ENCODE results near the gene FUT2. TPM values are rescaled to one million over a fixed set of nuclear protein-coding genes. Genes with fewer than 3 reads are reported as not detected.

The FUT2 gene
- total RNA-seq, 4 donors from 2014 or later = 0.19 TPM; not detected in 3

DNA sequence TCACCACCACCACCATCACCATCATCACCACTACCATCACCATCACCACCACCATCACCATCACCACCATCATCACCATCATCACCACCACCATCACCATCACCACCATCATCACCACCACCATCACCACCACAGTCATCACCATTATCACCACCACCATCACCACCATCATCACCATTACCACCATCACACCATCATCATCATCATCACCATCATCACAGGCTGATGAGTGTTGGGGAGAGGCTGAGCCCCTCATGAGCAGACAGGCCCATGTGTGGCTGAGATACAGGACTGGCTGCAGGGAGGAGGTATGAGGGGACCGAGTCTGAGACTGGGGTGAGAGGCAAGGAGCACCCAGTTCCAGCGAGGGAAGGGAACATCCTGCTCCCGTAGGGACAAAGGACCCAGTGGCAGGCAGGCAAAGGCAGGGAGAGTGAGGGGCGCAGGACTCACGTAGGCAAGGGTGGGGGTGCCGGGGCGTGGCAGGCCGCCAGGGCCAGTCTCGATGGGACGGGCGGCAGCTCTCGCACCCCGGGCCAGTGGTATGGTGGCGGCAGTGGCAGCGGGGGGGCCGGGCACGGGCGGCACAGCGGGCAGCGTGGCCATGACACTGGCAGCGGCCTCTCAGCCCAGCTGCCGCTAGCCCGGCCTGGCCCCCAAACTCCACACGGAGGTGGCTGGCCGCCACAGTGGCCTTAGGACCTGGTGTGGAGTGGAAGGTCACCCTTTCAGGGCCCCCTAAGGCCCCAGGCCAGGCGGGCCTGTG is 25.7 kb upstream of the FUT2 start:
- Histone ChIP-seq H3K9me3 (no peaks in the 10 kb centered on the region), H3K27ac (no peak overlapping the region), H3K4me3 (no peak overlapping the region), H3K36me3 (no peaks in the 10 kb centered on the region), H3K27me3 (no peaks in the 10 kb centered on the region), H3K4me1 (peaks cover 2 to 3% of the 10 kb centered on the region in 2 donors)
- intact Hi-C loops (cut with DNase I; ENCODE audit: low total_unique reads) = loop anchor here (10.0 kb wide), 1 partner anchor 175 kb away; no protein-coding TSS in a partner anchor
- in situ Hi-C loops (cut with MboI; ENCODE audit: low sequenced_read_pairs in 4 of 4) = loop anchor here in 1 of 4 donors (10.0 kb wide), 1 partner anchor 175 kb away; no protein-coding TSS in a partner anchor
- no peak for ATAC-seq
- TF ChIP-seq POLR2A (IDR thresholded peaks at IDR 0.05) = no peak
- TF ChIP-seq, protein P1, sequence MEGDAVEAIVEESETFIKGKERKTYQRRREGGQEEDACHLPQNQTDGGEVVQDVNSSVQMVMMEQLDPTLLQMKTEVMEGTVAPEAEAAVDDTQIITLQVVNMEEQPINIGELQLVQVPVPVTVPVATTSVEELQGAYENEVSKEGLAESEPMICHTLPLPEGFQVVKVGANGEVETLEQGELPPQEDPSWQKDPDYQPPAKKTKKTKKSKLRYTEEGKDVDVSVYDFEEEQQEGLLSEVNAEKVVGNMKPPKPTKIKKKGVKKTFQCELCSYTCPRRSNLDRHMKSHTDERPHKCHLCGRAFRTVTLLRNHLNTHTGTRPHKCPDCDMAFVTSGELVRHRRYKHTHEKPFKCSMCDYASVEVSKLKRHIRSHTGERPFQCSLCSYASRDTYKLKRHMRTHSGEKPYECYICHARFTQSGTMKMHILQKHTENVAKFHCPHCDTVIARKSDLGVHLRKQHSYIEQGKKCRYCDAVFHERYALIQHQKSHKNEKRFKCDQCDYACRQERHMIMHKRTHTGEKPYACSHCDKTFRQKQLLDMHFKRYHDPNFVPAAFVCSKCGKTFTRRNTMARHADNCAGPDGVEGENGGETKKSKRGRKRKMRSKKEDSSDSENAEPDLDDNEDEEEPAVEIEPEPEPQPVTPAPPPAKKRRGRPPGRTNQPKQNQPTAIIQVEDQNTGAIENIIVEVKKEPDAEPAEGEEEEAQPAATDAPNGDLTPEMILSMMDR (IDR thresholded peaks at IDR 0.05 in 4 of 5, conservative IDR thresholded peaks at IDR 0.05 in 1 of 5) = no peak
- DNase-seq = no peak

DNA sequence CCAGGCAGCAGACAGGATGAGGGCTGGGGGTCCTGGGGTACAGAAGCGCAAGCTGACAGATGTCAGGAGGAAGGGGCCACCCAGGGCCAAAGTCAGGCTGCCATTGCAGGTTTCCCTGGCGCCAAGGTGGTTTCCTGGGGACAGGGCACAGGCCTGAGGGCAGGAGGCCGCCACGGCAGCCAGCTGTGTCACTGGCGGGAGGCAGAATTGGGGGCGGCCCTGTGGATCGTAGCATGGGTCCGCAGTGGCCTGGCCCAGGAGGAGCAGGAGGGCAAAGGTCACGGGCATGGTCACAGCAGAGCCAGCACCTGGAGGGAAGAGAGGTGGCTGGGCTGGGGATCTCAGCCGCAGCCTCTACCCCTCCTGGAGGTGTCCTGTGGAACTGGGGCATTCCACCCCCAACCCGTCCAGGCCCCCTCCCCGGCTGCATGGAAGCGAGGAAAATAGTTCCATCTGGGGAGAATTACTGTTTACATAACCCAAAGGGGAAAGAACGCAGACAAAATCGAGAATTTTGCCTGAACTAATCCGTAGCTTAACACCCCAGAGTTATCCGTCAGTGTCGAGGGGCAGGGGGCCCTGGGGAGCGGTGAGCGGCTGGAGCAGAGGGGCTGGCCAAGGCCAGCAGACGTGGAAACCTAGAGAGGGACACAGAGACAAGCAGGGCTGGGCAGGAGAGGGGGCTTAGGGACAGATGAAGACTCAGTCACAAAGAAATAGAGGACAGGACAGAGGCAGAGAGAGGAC is 24.9 kb upstream of the FUT2 start:
- Histone ChIP-seq H3K9me3 (no peaks in the 10 kb centered on the region), H3K27me3 (no peaks in the 10 kb centered on the region), H3K36me3 (no peaks in the 10 kb centered on the region), H3K27ac (no peak overlapping the region), H3K4me1 (peaks cover 4 to 11% of the 10 kb centered on the region in 2 donors), H3K4me3 (no peak overlapping the region)
- in situ Hi-C loops (cut with MboI; ENCODE audit: low sequenced_read_pairs in 4 of 4) = loop anchor here in 1 of 4 donors (10.0 kb wide), 1 partner anchor 174 kb away; no protein-coding TSS in a partner anchor
- intact Hi-C loops (cut with DNase I; ENCODE audit: low total_unique reads) = loop anchor here (10.0 kb wide), 1 partner anchor 174 kb away; no protein-coding TSS in a partner anchor
- ATAC-seq (no peak), DNase-seq (no peak)
- TF ChIP-seq, protein P1 (IDR thresholded peaks at IDR 0.05 in 4 of 5, conservative IDR thresholded peaks at IDR 0.05 in 1 of 5) = no peak
- no peak for TF ChIP-seq POLR2A (IDR thresholded peaks at IDR 0.05)

DNA sequence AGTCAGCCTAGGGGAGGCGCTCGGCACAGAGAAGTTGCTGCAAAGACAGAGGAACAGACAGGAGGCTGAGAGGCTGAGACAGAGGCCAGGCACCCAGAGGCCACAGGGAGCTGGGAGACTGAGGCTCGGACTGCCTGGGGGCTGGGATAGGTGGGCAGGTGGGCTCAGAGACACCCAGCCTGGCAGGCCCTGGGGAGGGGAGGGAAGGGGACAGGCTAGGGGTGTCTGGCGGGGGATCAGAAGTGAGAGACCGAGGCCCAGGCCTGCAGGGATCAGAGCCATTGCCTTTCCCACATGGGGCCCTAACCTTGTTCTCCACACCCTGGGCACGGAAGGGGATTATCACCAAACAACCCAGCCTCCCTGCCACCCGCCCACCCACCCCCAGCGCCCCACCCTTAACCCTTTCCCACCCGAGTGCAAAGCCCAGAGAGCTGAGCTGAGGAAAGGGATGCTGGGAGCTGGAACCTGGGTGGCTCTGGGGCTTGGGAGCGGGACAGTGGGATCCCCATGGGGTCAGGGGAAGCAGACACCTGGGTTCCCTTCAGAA is 24.2 kb upstream of the FUT2 start:
- peaks cover 4 to 11% of the 10 kb centered on the region in 2 donors for H3K4me1 ChIP-seq
- no peak overlapping the region for H3K27ac ChIP-seq
- in situ Hi-C loops (cut with MboI; ENCODE audit: low sequenced_read_pairs in 4 of 4) (loop anchor here in 1 of 4 donors (10.0 kb wide), 1 partner anchor 173 kb away; no protein-coding TSS in a partner anchor), intact Hi-C loops (cut with DNase I; ENCODE audit: low total_unique reads) (loop anchor here (10.0 kb wide), 1 partner anchor 173 kb away; no protein-coding TSS in a partner anchor)
- no peaks in the 10 kb centered on the region for H3K27me3 ChIP-seq
- H3K36me3 ChIP-seq = no peaks in the 10 kb centered on the region
- TF ChIP-seq POLR2A (IDR thresholded peaks at IDR 0.05) = no peak
- TF ChIP-seq, protein P1 (IDR thresholded peaks at IDR 0.05 in 4 of 5, conservative IDR thresholded peaks at IDR 0.05 in 1 of 5) = no peak
- no peaks in the 10 kb centered on the region for H3K9me3 ChIP-seq
- no peak overlapping the region for H3K4me3 ChIP-seq
- DNase-seq (no peak), ATAC-seq (no peak)

DNA sequence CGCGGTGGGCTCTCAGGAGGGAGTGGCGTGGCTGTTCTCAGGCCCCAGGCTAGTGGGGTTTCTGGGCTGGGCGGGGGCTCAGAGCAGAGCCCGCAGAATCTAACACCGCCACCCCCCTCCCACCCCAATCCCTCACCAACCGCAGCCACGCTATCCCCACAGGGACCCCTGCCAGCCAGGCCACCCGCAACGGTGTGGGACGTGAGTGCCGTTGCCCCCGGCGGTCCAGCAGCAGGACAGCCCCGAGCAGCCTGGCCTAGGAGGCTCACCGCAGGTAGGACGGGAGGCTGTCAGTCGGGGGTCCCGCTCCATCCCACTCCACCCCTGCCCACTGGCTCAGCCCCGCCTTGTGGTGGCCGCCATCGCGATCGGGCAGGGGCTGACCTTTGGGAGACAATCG is 22.8 kb upstream of the FUT2 start, which contains the start of gene NTN5:
NTN5 (minus strand) TSS at position 24 of the 400 bp plus-strand sequence. CDS start 2,031 bp downstream, outside the sequence.
- in situ Hi-C loops (cut with MboI; ENCODE audit: low sequenced_read_pairs in 4 of 4) = loop anchor here in 1 of 4 donors (10.0 kb wide), 1 partner anchor 172 kb away; no protein-coding TSS in a partner anchor

More for the DNA sequence above, 22.8 kb upstream of the FUT2 start, which contains the start of gene NTN5:
- intact Hi-C loops (cut with DNase I; ENCODE audit: low total_unique reads) = loop anchor here (10.0 kb wide), 1 partner anchor 172 kb away; no protein-coding TSS in a partner anchor
- no peak within 1 kb of the TSS for H3K4me3 ChIP-seq
- TF ChIP-seq, protein P1 (IDR thresholded peaks at IDR 0.05 in 4 of 5, conservative IDR thresholded peaks at IDR 0.05 in 1 of 5) = no peak
- no peak for TF ChIP-seq POLR2A (IDR thresholded peaks at IDR 0.05)
- no peak for ATAC-seq
- no peak within 1 kb of the TSS for H3K27ac ChIP-seq
- H3K9me3 ChIP-seq = no peaks in the 10 kb centered on the region
- no peaks in the 10 kb centered on the region for H3K27me3 ChIP-seq
- peaks cover 4 to 11% of the 10 kb centered on the region in 2 donors for H3K4me1 ChIP-seq
- no peaks in the 10 kb centered on the region for H3K36me3 ChIP-seq
- no peak for DNase-seq
